GM12878 (cell line): ENCODE data around the gene AGAP6. TPM values are rescaled to one million over a fixed set of nuclear protein-coding genes. Genes with fewer than 3 reads are reported as not detected.

ENCODE experiments used
- ATAC-seq: fragments of 200-7000 bp; cut with Tn5 transposase; 3 replicates; pipeline ENCODE4 v1.9.1; 2020; ENCODE audit warnings: mild to moderate bottlenecking, moderate library complexity
- BruUV-seq: library from RNA; stranded (reverse); fragments of 400-500 nt; replicated peaks from 2 replicates; lab custom pipeline; 2021; lab: Mats Ljungman, UMichigan
- CTCF ChIA-PET: fragments of 300-600 bp; sonication (Branson Sonifier 250); formaldehyde crosslinking; extraction: SDS; loops from one replicate; lab custom pipeline; 2021; ENCODE audit warnings: inconsistent platforms; lab: Yijun Ruan, JAX
- POLR2A ChIA-PET: fragments of 350-600 bp; formaldehyde crosslinking; extraction: SDS; loops from one replicate; lab custom pipeline; 2021; ENCODE audit warnings: inconsistent platforms; lab: Charles Lee
- RAD21 ChIA-PET: fragments of 300-600 bp; sonication (Branson Sonifier 250); formaldehyde crosslinking; loops from one replicate; lab custom pipeline; 2023; ENCODE audit warnings: antibody characterized with exemption; ENCODE audit not compliant: unreplicated experiment; lab: Charles Lee
- SMC1A ChIA-PET: fragments of 300-600 bp; sonication (Branson Sonifier 250); formaldehyde crosslinking; loops from one replicate; lab custom pipeline; 2023; ENCODE audit not compliant: unreplicated experiment, uncharacterized antibody; lab: Charles Lee
- DNase-seq: peaks from one replicate; pipeline ENCODE4 v3.0.0-alpha.2; 2011; ENCODE audit warnings: low read depth, low spot score
- FAIRE-seq: peaks from 3 replicates; lab custom pipeline; 2011; peaks lifted over from hg19 to GRCh38; lab: Jason Lieb, UNC
- H2AFZ ChIP-seq: 2 replicates; pipeline ENCODE4 v1.6.0; 2011; ENCODE audit warnings: low read depth, low read length, control low read depth; ENCODE audit not compliant: control insufficient read depth
- H3K27ac ChIP-seq: 2 replicates; pipeline ENCODE4 v1.5.1; 2011; ENCODE audit warnings: control low read depth; ENCODE audit not compliant: control insufficient read depth, insufficient read depth
- H3K27me3 ChIP-seq, 2 experiments: replicated peaks in 1 of 2; 2 replicates each; pipeline versions ENCODE4 v1.6.0 to v1.6.1; 2011; ENCODE audit warnings: low read length in 1 of 2; ENCODE audit not compliant: control insufficient read depth in 2 of 2, insufficient read depth in 2 of 2
- H3K36me3 ChIP-seq, 2 experiments: 2 replicates each; pipeline ENCODE4 v1.5.1; 2011; ENCODE audit warnings: low read length in 1 of 2; ENCODE audit not compliant: control insufficient read depth in 2 of 2, insufficient read depth in 2 of 2
- H3K4me1 ChIP-seq: 2 replicates; pipeline ENCODE4 v1.6.1; 2011; ENCODE audit warnings: mild to moderate bottlenecking, low read length, moderate library complexity, mixed read lengths; ENCODE audit not compliant: control insufficient read depth, insufficient read depth
- H3K4me2 ChIP-seq: 2 replicates; pipeline ENCODE4 v1.6.0; 2011; ENCODE audit warnings: control low read depth; ENCODE audit not compliant: control insufficient read depth, insufficient read depth
- H3K4me3 ChIP-seq: fragments of 200-600 bp; sonication (generic); 2 replicates; pipeline ENCODE4 v1.5.1; 2016
- H3K79me2 ChIP-seq: 2 replicates; pipeline ENCODE4 v1.6.0; 2011; ENCODE audit warnings: low read length; ENCODE audit not compliant: control insufficient read depth, insufficient read depth
- H3K9ac ChIP-seq: 2 replicates; pipeline ENCODE4 v1.8.0; 2011; ENCODE audit warnings: low read length, control low read depth, mixed read lengths; ENCODE audit not compliant: control insufficient read depth, insufficient read depth
- H3K9me3 ChIP-seq: replicated peaks from 3 replicates; pipeline ENCODE4 v1.5.1; 2011; ENCODE audit warnings: mild to moderate bottlenecking, low read length; ENCODE audit not compliant: control insufficient read depth, insufficient read depth
- H4K20me1 ChIP-seq: 2 replicates; pipeline ENCODE4 v1.6.0; 2011; ENCODE audit not compliant: control insufficient read depth, insufficient read depth
- CTCF ChIP-seq, 3 experiments: IDR thresholded peaks in 2 of 3; conservative IDR thresholded peaks in 1 of 3; 2 replicates each; pipeline ENCODE4 v1.5.1; 2011; ENCODE audit warnings: low read depth in 3 of 3, low read length in 3 of 3, mild to moderate bottlenecking in 3 of 3, control low read depth in 2 of 3, moderate library complexity in 2 of 3, inconsistent platforms in 1 of 3, mixed read lengths in 1 of 3; ENCODE audit not compliant: control insufficient read depth in 2 of 3, insufficient read depth in 1 of 3; ENCODE audit errors: extremely low read depth in 1 of 3
- E2F8 ChIP-seq: fragments of 450-650 bp; IDR thresholded peaks from 2 replicates; pipeline ENCODE4 v1.6.1; 2018; ENCODE audit warnings: mild to moderate bottlenecking, low read depth, moderate library complexity; ENCODE audit not compliant: partially characterized antibody
- ELK1 ChIP-seq: IDR thresholded peaks from 2 replicates; pipeline ENCODE4 v1.6.1; 2012; ENCODE audit warnings: low read depth, low read length, improper control_type of control experiment
- ESRRA ChIP-seq: IDR thresholded peaks from 2 replicates; pipeline ENCODE4 v1.6.1; 2012; ENCODE audit warnings: mild to moderate bottlenecking, low read length, improper control_type of control experiment
- HDGF ChIP-seq: fragments of 450-650 bp; IDR thresholded peaks from 2 replicates; pipeline ENCODE4 v1.6.1; 2016; ENCODE audit warnings: antibody characterized with exemption
- MTA2 ChIP-seq: fragments of 450-650 bp; IDR thresholded peaks from 2 replicates; pipeline ENCODE4 v1.6.1; 2016; ENCODE audit warnings: low read depth, mild to moderate bottlenecking, moderate library complexity
- MYC ChIP-seq: IDR thresholded peaks from 2 replicates; pipeline ENCODE4 v1.6.1; 2011; ENCODE audit warnings: mild to moderate bottlenecking, low read length, moderate library complexity, inconsistent platforms; ENCODE audit not compliant: insufficient read depth, insufficient replicate concordance, insufficient read length, severe bottlenecking
- RFX5 ChIP-seq: IDR thresholded peaks from 2 replicates; pipeline ENCODE4 v1.6.1; 2011; ENCODE audit warnings: low read depth, low read length, improper control_type of control experiment
- TAF1 ChIP-seq: IDR thresholded peaks from 2 replicates; pipeline ENCODE4 v1.6.1; 2011; ENCODE audit warnings: mild to moderate bottlenecking, low read depth, low read length, borderline replicate concordance
- USF2 ChIP-seq: IDR thresholded peaks from 2 replicates; pipeline ENCODE4 v1.6.1; 2011; ENCODE audit warnings: low read depth, low read length, improper control_type of control experiment, borderline replicate concordance
- ZNF384 ChIP-seq: IDR thresholded peaks from 2 replicates; pipeline ENCODE4 v1.6.1; 2012; ENCODE audit warnings: low read depth, mild to moderate bottlenecking, low read length, improper control_type of control experiment, borderline replicate concordance
- WGBS: methylation state at CpG from one replicate; pipeline ENCODE4 v1.1.6; 2016; ENCODE audit warnings: low lambda C conversion rate; ENCODE audit not compliant: insufficient replicate concordance, insufficient coverage; ENCODE audit errors: missing lambda C conversion rate; 5-methylcytosine and 5-hydroxymethylcytosine counted together
- in situ Hi-C: fragments of 300-500 bp; cut with MboI; formaldehyde crosslinking; loops from 9 replicates; pipeline ENCODE4 v1.14.3; 2018; ENCODE audit warnings: mixed read lengths
- intact Hi-C: fragments of 100-400 bp; cut with micrococcal nuclease; formaldehyde crosslinking; loops from one replicate; pipeline ENCODE4 v1.14.2; 2022; ENCODE audit not compliant: unreplicated experiment
- polyA plus RNA-seq, 11 experiments: library from polyadenylated mRNA; depleted of rRNA in 4 of 11; unstranded in 6 of 11; stranded (reverse) in 5 of 11; fragments of >200 nt; fragmentation: Nextera tagmentation in 4 of 11; fragmentation: Illumina TruSeq in 1 of 11; extraction: Ambion mirVana in 4 of 11; extraction: Trizol in 1 of 11; gene quantifications; 1 replicate in 1 of 11; 2 replicates in 10 of 11; pipeline versions ENCODE4 v1.2.1 to v1.2.3, GENCODE V29; 2011 to 2016; ENCODE audit warnings: inconsistent platforms in 2 of 11, missing spikeins in 2 of 11, low read depth in 1 of 11
- total RNA-seq, 4 experiments: library from RNA; depleted of rRNA in 3 of 4; stranded (reverse); fragments of >200 nt in 3 of 4; fragmentation: Illumina TruSeq in 1 of 4; extraction: Trizol in 1 of 4; gene quantifications; 2 replicates each; pipeline versions ENCODE4 v1.2.1 to v1.2.3, GENCODE V29; 2013 to 2021
- TF ChIP-seq, protein P1 (sequence below): fragments of 450-650 bp; formaldehyde crosslinking; IDR thresholded peaks from 2 replicates; pipeline ENCODE4 v1.5.0; 2022; ENCODE audit warnings: mild to moderate bottlenecking, missing genetic modification characterization

The AGAP6 gene
- total and polyA plus RNA-seq, 10 of the 15 experiments (the other 5 are each of a cell fraction or from before 2014, with no cell fraction given), result 0.66 to 24.0 (median 12.2) TPM

DNA sequence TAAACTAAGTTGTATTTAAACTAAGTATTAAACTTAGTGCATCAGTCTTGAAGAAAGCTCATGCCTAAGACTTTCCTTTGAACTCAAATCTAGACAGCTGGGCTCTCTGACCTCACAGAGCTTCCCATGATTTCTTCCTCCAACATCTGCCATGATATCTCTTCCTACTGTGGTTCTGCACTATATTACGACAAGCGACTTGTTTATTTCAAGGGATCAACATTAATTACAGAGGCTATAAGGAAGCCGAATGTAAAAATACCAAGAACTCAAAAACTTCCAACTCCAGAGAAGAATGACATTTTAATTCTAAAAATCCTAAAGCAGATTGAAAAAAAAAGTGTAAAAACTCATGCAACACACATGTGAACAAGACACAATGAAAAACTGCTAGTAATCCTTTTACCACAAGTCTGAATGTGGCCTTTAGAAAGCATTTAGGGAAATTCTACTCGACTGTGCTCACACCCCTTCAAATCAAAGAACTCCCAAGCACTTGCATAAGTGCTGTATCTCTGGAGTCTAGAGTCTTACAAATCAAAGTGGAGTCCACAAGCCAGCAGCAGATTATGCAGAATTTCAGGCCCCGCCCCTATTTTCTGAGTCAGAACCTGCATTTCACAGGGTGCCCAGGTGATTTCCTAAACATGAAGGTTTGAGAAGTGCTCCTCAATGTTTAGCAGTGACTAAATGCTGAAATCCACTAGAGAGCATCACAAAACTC, 56.9 kb downstream of the AGAP6 start:
- DNase-seq (no peak), FAIRE-seq (no peak), ATAC-seq (peak; percentile 87)
- POLR2A ChIA-PET, result interaction anchor here (0.7 kb wide), 3 partner anchors 153 to 656 kb away, joined by 3 to 7 read pairs (median 7); no protein-coding TSS in a partner anchor
- in situ Hi-C loops, result no loop called here
- no peak overlapping the region for H3K9ac ChIP-seq
- H4K20me1 ChIP-seq, result no peaks in the 10 kb centered on the region
- no peak overlapping the region for H2AFZ ChIP-seq
- H3K36me3 ChIP-seq, result no peaks in the 10 kb centered on the region
- no peaks in the 10 kb centered on the region for H3K9me3 ChIP-seq
- no peaks in the 10 kb centered on the region for H3K4me1 ChIP-seq
- H3K4me2 ChIP-seq, result no peak overlapping the region
- intact Hi-C loops, result no loop called here
- BruUV-seq, result no TSS peak
- SMC1A ChIA-PET, result interaction anchor here (1.4 kb wide), 1 partner anchor 7 kb away, joined by 4 read pairs; no protein-coding TSS in a partner anchor
- RAD21 ChIA-PET, result no interaction called here
- H3K4me3 ChIP-seq, result no peak overlapping the region
- WGBS, result 69% methylated on average over 5 of the region's 5 CpGs
- CTCF ChIA-PET, result no interaction called here
- no peak overlapping the region for H3K27ac ChIP-seq
- H3K27me3 ChIP-seq, result no peaks in the 10 kb centered on the region
- H3K79me2 ChIP-seq, result no peaks in the 10 kb centered on the region
- no peak for TF ChIP-seq USF2
- no peak for TF ChIP-seq ESRRA
- TF ChIP-seq TAF1, result no peak
- no peak for TF ChIP-seq HDGF
- TF ChIP-seq ELK1, result no peak
- no peak for TF ChIP-seq MTA2
- no peak for TF ChIP-seq E2F8
- TF ChIP-seq, protein P1, sequence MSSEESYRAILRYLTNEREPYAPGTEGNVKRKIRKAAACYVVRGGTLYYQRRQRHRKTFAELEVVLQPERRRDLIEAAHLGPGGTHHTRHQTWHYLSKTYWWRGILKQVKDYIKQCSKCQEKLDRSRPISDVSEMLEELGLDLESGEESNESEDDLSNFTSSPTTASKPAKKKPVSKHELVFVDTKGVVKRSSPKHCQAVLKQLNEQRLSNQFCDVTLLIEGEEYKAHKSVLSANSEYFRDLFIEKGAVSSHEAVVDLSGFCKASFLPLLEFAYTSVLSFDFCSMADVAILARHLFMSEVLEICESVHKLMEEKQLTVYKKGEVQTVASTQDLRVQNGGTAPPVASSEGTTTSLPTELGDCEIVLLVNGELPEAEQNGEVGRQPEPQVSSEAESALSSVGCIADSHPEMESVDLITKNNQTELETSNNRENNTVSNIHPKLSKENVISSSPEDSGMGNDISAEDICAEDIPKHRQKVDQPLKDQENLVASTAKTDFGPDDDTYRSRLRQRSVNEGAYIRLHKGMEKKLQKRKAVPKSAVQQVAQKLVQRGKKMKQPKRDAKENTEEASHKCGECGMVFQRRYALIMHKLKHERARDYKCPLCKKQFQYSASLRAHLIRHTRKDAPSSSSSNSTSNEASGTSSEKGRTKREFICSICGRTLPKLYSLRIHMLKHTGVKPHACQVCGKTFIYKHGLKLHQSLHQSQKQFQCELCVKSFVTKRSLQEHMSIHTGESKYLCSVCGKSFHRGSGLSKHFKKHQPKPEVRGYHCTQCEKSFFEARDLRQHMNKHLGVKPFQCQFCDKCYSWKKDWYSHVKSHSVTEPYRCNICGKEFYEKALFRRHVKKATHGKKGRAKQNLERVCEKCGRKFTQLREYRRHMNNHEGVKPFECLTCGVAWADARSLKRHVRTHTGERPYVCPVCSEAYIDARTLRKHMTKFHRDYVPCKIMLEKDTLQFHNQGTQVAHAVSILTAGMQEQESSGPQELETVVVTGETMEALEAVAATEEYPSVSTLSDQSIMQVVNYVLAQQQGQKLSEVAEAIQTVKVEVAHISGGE (CRISPR knock-in tag), result no peak
- TF ChIP-seq CTCF (IDR thresholded peaks at IDR 0.05 in 2 of 3, conservative IDR thresholded peaks at IDR 0.05 in 1 of 3; ENCODE audit: control insufficient read depth in 2 of 3, extremely low read depth in 1 of 3, insufficient read depth in 1 of 3, low read depth in 3 of 3, low read length in 3 of 3), result no peak
- no peak for TF ChIP-seq RFX5
- no peak for TF ChIP-seq ZNF384
- no peak for TF ChIP-seq MYC
